Measurements from ENCODE around the gene DALRD3. TPM values are rescaled to one million over a fixed set of nuclear protein-coding genes. Genes with fewer than 3 reads are reported as not detected.
A peak's percentile ranks its signal among the peaks of the same experiment; 100 is the strongest.

Gene DALRD3
- total and polyA plus RNA-seq, 2 of the 8 experiments (the other 6 are each of a cell fraction or from before 2014, with no cell fraction given), result 30.4 to 86.5 TPM

GRCh38 chr3:49027634-49028033, 9.3 kb upstream of the DALRD3 start:
- H3K23me2 ChIP-seq (ENCODE audit: low read depth, low read length), result peaks cover 10% of the 10 kb centered on the region
- no peak overlapping the region for H2BK12ac ChIP-seq (ENCODE audit: low read depth, low read length)
- no peak overlapping the region for H2BK5ac ChIP-seq (ENCODE audit: low read depth, low read length)
- peak overlapping the region in 1 of 2 experiments; percentile 88; a peak in 1 of 4 replicates for H3K4me2 ChIP-seq (ENCODE audit: insufficient read depth in 1 of 2, low read depth in 2 of 2, low read length in 2 of 2)
- H3K27me3 ChIP-seq (replicated peaks in 1 of 4; ENCODE audit: control insufficient read depth in 3 of 4, extremely low read depth in 1 of 4, insufficient read depth in 3 of 4, low read length in 3 of 4), result no peaks in the 10 kb centered on the region; a peak in 1 of 7 replicates
- H2AFZ ChIP-seq (ENCODE audit: low read length), result no peak overlapping the region
- peak in 1 of 2 experiments; percentile 49; a peak in 1 of 3 replicates for TF ChIP-seq POLR2A (IDR thresholded peaks at IDR 0.05; ENCODE audit: control extremely low read depth in 1 of 2, low read depth in 2 of 2, low read length in 2 of 2)
- TF ChIP-seq RBBP5 (IDR thresholded peaks at IDR 0.05; ENCODE audit: borderline replicate concordance, low read depth, low read length), result no peak
- no peak overlapping the region for H3K4ac ChIP-seq (replicated peaks; ENCODE audit: insufficient read length, low read depth, low read length)
- no peak overlapping the region for H4K5ac ChIP-seq (ENCODE audit: insufficient read length, low read depth, low read length)
- POLR2A ChIA-PET (ENCODE audit: partially characterized antibody), result interaction anchor here (1.4 to 33.9 kb wide), 6 partner anchors 13 to 78 kb away, joined by 4 to 1518 read pairs (median 36); partner anchors contain the start of genes DALRD3, P4HTM, QARS1 and QRICH1
- H4K8ac ChIP-seq (ENCODE audit: extremely low read depth, insufficient read depth, low read length), result no peak overlapping the region
- H2BK120ac ChIP-seq (replicated peaks; ENCODE audit: low read depth, low read length), result no peak overlapping the region
- FAIRE-seq, result no peak
- DNase-seq (ENCODE audit: low read depth in 1 of 2, low spot score in 2 of 2), result no peak
- peaks cover 6% of the 10 kb centered on the region for H3K79me1 ChIP-seq (ENCODE audit: low read depth, low read length)
- no peak overlapping the region for H2AK5ac ChIP-seq (ENCODE audit: low read depth, low read length)
- no peak overlapping the region for H2BK20ac ChIP-seq (ENCODE audit: low read length)
- WGBS, 2 experiments (ENCODE audit: extremely low coverage in 1 of 2, insufficient coverage in 1 of 2, insufficient read length in 1 of 2, insufficient replicate concordance in 2 of 2, low coverage in 1 of 2, low lambda C conversion rate in 2 of 2, missing lambda C conversion rate in 1 of 2), result 95% methylated on average over 9 of the region's 9 CpGs; no CpG with 5 or more reads in 1 of the 2 experiments
- H3K9ac ChIP-seq (replicated peaks in 1 of 4; ENCODE audit: extremely low read depth in 1 of 4, low read depth in 3 of 4, low read length in 3 of 4), result no peak overlapping the region
- H3K18ac ChIP-seq (ENCODE audit: extremely low read depth, low read length), result no peak overlapping the region
- no peak overlapping the region for H4K91ac ChIP-seq (replicated peaks; ENCODE audit: insufficient read length, low read length)
- peak overlapping the region in 1 of 4 experiments; percentile 76; a peak in 2 of 8 replicates for H3K4me3 ChIP-seq (ENCODE audit: extremely low read depth in 1 of 4, insufficient read depth in 2 of 4, low read depth in 3 of 4, low read length in 4 of 4)
- H3K23ac ChIP-seq (ENCODE audit: insufficient read length), result no peak overlapping the region
- H3K4me1 ChIP-seq (replicated peaks in 1 of 4; ENCODE audit: control insufficient read depth in 3 of 4, insufficient read depth in 4 of 4, low read length in 3 of 4), result peaks cover 0 to 14% (median 9%) of the 10 kb centered on the region in 4 experiments; a peak in 6 of 7 replicates
- no peak overlapping the region for H2BK15ac ChIP-seq (ENCODE audit: low read length)
- CTCF ChIA-PET (ENCODE audit: partially characterized antibody), result interaction anchor here (1.3 to 24.3 kb wide), 2 partner anchors 14 to 37 kb away, joined by 5 to 467 read pairs; partner anchors contain the start of gene P4HTM
- no peak overlapping the region for H3K14ac ChIP-seq (ENCODE audit: insufficient read length)
- no peak overlapping the region for H3K27ac ChIP-seq (ENCODE audit: low read depth, low read length)
- no peaks in the 10 kb centered on the region for H3K9me3 ChIP-seq (ENCODE audit: insufficient read depth in 2 of 2, low read depth in 1 of 2, low read length in 1 of 2)
- peaks cover 48 to 69% (median 60%) of the 10 kb centered on the region in 4 experiments for H3K36me3 ChIP-seq (ENCODE audit: control insufficient read depth in 2 of 4, insufficient read depth in 4 of 4, low read length in 3 of 4)
- peaks cover 10 to 22% of the 10 kb centered on the region in 2 experiments for H4K20me1 ChIP-seq (replicated peaks in 1 of 2; ENCODE audit: control insufficient read depth in 1 of 2, insufficient read depth in 2 of 2, low read length in 2 of 2)
- peaks cover 4 to 22% of the 10 kb centered on the region in 2 experiments; a peak in 3 of 4 replicates for H3K79me2 ChIP-seq (ENCODE audit: control insufficient read depth in 1 of 2, insufficient read depth in 2 of 2, low read length in 2 of 2)
- no peak overlapping the region for H3K56ac ChIP-seq (replicated peaks; ENCODE audit: insufficient read length, low read depth, low read length)
